NCI-H2227 treated with DMSO at 0.1 percent for 48 hours (cell line): ENCODE results near the gene IFNA10.
"Not testable (repeated sequence)": the region's sequence is repeated elsewhere in the genome, so short reads cannot be mapped to it uniquely, and the experiment has no call there.

Experiments
- DNase-seq: peaks from one replicate; lab custom pipeline; 2025; lab: John Stamatoyannopoulos, UW

Gene IFNA10

GRCh38 chr9:21194867-21195776, 11.8 kb downstream of the IFNA10 start:
- DNase-seq: not testable (repeated sequence)

GRCh38 chr9:21187487-21187886, 19.5 kb downstream of the IFNA10 start, which contains the start of gene IFNA4:
Gene IFNA4 (minus strand): TSS chr9:21187587. CDS start chr9:21187531, 56 bp downstream.
- DNase-seq: not testable (repeated sequence)

- DNase-seq: not testable (repeated sequence)
These were observed 23.9 kb downstream of the IFNA10 start for GRCh38 chr9:21182810-21183736.

- DNase-seq: no peak
These were observed 32.3 kb downstream of the IFNA10 start for GRCh38 chr9:21174671-21175070.

- DNase-seq: no peak
These were observed 34.8 kb downstream of the IFNA10 start for GRCh38 chr9:21172156-21172555.

- DNase-seq: no peak
These were observed 35.6 kb downstream of the IFNA10 start for GRCh38 chr9:21171351-21171750.

GRCh38 chr9:21166560-21166959, 40.4 kb downstream of the IFNA10 start, which contains the start of gene IFNA21:
Gene IFNA21 (minus strand): TSS chr9:21166660. CDS start chr9:21166612, 48 bp downstream.
- not testable (repeated sequence) for DNase-seq

- DNase-seq: no peak
These were observed 41.4 kb downstream of the IFNA10 start for GRCh38 chr9:21165516-21165915.

- DNase-seq: no peak
These were observed 46.8 kb downstream of the IFNA10 start for GRCh38 chr9:21160178-21160577.
